Uterus (tissue), 2 donors: ENCODE results near the gene ERP29.

Experiments
- POLR2A ChIP-seq, 2 donors: fragments of 450-650 bp; IDR thresholded peaks; one replicate each; pipeline ENCODE4 v1.6.1; 2016; ENCODE audit warnings: antibody characterized with exemption in 2 of 2, mild to moderate bottlenecking in 1 of 2, moderate library complexity in 1 of 2
- TF ChIP-seq, protein P1 (sequence below), 4 experiments: fragments of 200-600 bp in 2 of 4; fragments of 450-650 bp in 2 of 4; sonication (generic) in 2 of 4; IDR thresholded peaks; one replicate each; pipeline ENCODE4 v1.5.1; 2016 to 2019; ENCODE audit warnings: antibody characterized with exemption in 4 of 4, mild to moderate bottlenecking in 2 of 4, moderate library complexity in 1 of 4

- TF ChIP-seq, protein P1, sequence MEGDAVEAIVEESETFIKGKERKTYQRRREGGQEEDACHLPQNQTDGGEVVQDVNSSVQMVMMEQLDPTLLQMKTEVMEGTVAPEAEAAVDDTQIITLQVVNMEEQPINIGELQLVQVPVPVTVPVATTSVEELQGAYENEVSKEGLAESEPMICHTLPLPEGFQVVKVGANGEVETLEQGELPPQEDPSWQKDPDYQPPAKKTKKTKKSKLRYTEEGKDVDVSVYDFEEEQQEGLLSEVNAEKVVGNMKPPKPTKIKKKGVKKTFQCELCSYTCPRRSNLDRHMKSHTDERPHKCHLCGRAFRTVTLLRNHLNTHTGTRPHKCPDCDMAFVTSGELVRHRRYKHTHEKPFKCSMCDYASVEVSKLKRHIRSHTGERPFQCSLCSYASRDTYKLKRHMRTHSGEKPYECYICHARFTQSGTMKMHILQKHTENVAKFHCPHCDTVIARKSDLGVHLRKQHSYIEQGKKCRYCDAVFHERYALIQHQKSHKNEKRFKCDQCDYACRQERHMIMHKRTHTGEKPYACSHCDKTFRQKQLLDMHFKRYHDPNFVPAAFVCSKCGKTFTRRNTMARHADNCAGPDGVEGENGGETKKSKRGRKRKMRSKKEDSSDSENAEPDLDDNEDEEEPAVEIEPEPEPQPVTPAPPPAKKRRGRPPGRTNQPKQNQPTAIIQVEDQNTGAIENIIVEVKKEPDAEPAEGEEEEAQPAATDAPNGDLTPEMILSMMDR (IDR thresholded peaks at IDR 0.05): no peak
- TF ChIP-seq POLR2A (IDR thresholded peaks at IDR 0.05): no peak
Observed at GRCh38 chr12:112015938-112016337, 2.7 kb downstream of the ERP29 start.
